ENCODE results near the gene SSRP1.

SSRP1 gene

DNA sequence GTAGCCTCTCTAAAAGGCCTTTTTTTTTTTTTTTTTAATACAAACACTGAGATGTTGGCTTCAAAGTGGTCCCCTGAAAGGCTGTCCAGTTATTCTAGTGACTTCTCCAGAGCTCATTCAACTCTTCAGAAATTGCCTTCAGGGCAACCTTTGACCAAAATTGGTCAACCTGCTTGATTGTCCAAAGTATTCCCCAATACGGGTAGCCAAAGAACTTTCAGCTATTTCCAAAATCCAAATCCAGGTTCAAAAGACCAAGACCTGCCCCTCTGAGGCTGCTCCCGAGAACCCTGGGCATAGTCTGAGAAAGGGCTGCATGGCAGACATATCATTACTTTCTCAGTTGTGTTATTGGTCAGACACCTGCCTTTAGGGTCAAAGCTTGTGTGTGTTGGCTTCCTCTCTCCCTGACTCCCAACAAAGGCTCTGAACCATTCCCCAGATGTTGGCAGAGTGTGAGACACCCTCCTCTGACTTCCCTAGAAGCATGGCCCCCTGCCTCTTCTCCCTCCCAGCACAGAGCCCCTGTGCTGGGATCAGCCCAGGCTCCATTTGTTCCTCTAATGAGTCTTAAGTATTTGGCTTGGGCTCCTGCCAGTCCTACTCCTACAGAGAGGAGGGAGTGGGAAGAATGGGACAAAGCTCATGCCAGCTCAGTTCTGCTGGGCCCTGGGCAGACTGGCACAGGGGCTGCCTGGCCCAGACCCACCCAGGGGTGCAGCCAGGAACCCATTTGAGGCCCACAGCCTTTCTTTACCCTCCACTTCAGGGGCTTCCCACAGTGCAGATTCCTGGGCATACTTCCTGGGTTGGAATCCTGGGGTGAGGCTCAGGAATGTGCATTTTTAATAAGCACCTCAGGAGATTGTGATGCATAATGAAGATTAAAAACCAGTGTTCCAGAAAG lies 41.2 kb downstream of the SSRP1 start:
- Histone ChIP-seq H3K9me3 (ENCODE audit: insufficient read depth, low read depth, low read length) (no peaks in the 10 kb centered on the region; the same call in 1 of the 2 replicates), H3F3A (ENCODE audit: low read depth) (no peaks in the 10 kb centered on the region), H3K4me2 (ENCODE audit: low read depth, low read length, poor library complexity, severe bottlenecking) (no peak overlapping the region), H3K9me2 (replicated peaks; ENCODE audit: low read depth, low read length) (no peaks in the 10 kb centered on the region), H3K4me3 (ENCODE audit: low read length, poor library complexity, severe bottlenecking) (no peak overlapping the region), H2AFZ (ENCODE audit: low read length) (no peak overlapping the region), H3K9ac (ENCODE audit: low read depth, low read length, poor library complexity, severe bottlenecking) (no peak overlapping the region), H3K36me3 (ENCODE audit: insufficient read depth, low read length) (peaks cover 4% of the 10 kb centered on the region; the same call in 1 of the 2 replicates), H3K4me1 (ENCODE audit: insufficient read depth, low read length, poor library complexity, severe bottlenecking) (no peaks in the 10 kb centered on the region), H3K79me2 (ENCODE audit: insufficient read depth, low read length) (no peaks in the 10 kb centered on the region), H3K27me3 (ENCODE audit: insufficient read depth, low read length, poor library complexity, severe bottlenecking) (no peaks in the 10 kb centered on the region), H4K20me1 (ENCODE audit: insufficient read depth, low read length, poor library complexity, severe bottlenecking) (no peaks in the 10 kb centered on the region)
- TF ChIP-seq EZH2phosphoT487 (IDR thresholded peaks at IDR 0.05; ENCODE audit: borderline replicate concordance): no peak
- TF ChIP-seq, protein P1, sequence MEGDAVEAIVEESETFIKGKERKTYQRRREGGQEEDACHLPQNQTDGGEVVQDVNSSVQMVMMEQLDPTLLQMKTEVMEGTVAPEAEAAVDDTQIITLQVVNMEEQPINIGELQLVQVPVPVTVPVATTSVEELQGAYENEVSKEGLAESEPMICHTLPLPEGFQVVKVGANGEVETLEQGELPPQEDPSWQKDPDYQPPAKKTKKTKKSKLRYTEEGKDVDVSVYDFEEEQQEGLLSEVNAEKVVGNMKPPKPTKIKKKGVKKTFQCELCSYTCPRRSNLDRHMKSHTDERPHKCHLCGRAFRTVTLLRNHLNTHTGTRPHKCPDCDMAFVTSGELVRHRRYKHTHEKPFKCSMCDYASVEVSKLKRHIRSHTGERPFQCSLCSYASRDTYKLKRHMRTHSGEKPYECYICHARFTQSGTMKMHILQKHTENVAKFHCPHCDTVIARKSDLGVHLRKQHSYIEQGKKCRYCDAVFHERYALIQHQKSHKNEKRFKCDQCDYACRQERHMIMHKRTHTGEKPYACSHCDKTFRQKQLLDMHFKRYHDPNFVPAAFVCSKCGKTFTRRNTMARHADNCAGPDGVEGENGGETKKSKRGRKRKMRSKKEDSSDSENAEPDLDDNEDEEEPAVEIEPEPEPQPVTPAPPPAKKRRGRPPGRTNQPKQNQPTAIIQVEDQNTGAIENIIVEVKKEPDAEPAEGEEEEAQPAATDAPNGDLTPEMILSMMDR (conservative IDR thresholded peaks at IDR 0.05; ENCODE audit: low read length): no peak

DNA sequence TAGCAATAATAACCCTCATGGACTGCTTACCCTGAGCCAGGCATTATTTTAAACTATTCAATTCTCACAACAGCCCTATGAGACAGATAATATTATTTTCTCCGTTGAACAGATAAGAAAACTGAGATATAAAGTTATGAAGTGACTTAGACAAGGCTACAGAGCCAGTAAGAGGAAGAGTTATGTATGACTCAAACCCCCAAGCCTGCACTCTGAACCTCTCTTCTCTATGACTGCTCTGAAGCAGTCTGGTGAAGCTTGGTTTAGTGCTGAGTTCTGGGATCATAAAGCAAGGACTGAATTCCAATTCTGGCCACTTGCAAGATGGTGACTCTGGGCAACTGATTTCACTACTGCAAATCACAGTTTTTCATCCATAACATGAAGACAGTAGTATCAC lies 45.4 kb downstream of the SSRP1 start:
- Histone ChIP-seq H3F3A (ENCODE audit: low read depth) (no peaks in the 10 kb centered on the region), H3K27me3 (ENCODE audit: insufficient read depth, low read length, poor library complexity, severe bottlenecking) (no peaks in the 10 kb centered on the region), H3K9ac (ENCODE audit: low read depth, low read length, poor library complexity, severe bottlenecking) (no peak overlapping the region), H4K20me1 (ENCODE audit: insufficient read depth, low read length, poor library complexity, severe bottlenecking) (no peaks in the 10 kb centered on the region), H3K36me3 (ENCODE audit: insufficient read depth, low read length) (no peaks in the 10 kb centered on the region), H3K9me2 (replicated peaks; ENCODE audit: low read depth, low read length) (no peaks in the 10 kb centered on the region), H3K9me3 (ENCODE audit: insufficient read depth, low read depth, low read length) (no peaks in the 10 kb centered on the region), H3K4me2 (ENCODE audit: low read depth, low read length, poor library complexity, severe bottlenecking) (no peak overlapping the region), H3K4me3 (ENCODE audit: low read length, poor library complexity, severe bottlenecking) (no peak overlapping the region), H3K4me1 (ENCODE audit: insufficient read depth, low read length, poor library complexity, severe bottlenecking) (no peaks in the 10 kb centered on the region), H2AFZ (ENCODE audit: low read length) (no peak overlapping the region), H3K79me2 (ENCODE audit: insufficient read depth, low read length) (no peaks in the 10 kb centered on the region)
- TF ChIP-seq, protein P1 (conservative IDR thresholded peaks at IDR 0.05; ENCODE audit: low read length): no peak

DNA sequence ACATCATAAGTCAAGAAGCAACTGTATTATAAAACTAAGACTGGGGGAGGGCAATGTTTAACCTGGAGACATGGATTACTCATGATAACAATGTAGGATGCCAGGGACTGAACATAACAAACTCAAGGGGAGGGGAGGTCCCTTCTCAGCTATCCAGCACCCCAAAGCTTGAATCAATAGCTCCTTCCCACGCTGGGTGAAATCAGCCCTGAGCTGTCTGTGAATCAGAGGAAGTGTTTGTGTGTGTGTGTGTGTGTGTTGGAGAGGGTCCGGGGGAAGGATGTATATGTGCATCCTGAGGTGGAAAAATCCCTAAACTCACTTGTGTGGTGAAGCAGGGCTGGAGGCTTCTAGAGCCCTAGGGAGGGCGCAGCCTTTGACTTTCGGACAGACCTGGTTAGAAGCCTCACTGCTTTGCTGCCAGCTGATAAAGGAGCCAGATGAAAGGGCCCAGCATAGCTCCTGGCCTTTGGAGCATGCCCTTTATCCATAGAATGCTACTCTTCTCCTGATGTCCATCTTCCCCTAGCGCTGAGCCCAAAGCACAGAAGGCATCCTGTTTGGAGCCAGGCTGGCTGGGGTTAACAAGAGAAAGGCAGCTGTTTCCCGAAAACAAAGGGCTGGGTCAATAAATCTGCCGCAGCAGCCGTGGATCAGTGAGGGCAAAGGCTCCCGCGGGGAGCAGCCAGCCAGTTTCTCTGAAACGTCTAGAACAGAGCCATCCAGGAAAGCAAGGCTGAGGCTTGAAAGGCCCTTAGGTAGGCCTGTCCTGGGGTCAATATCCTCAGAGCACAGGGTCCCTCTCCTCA lies 46.7 kb downstream of the SSRP1 start:
- Histone ChIP-seq H2AFZ (ENCODE audit: low read length) (no peak overlapping the region), H3K9me3 (ENCODE audit: insufficient read depth, low read depth, low read length) (no peaks in the 10 kb centered on the region), H3K27me3 (ENCODE audit: insufficient read depth, low read length, poor library complexity, severe bottlenecking) (no peaks in the 10 kb centered on the region), H3K79me2 (ENCODE audit: insufficient read depth, low read length) (no peaks in the 10 kb centered on the region), H3K4me1 (ENCODE audit: insufficient read depth, low read length, poor library complexity, severe bottlenecking) (no peaks in the 10 kb centered on the region), H3K4me2 (ENCODE audit: low read depth, low read length, poor library complexity, severe bottlenecking) (no peak overlapping the region), H3K9me2 (replicated peaks; ENCODE audit: low read depth, low read length) (no peaks in the 10 kb centered on the region), H3F3A (ENCODE audit: low read depth) (no peaks in the 10 kb centered on the region), H3K36me3 (ENCODE audit: insufficient read depth, low read length) (no peaks in the 10 kb centered on the region), H3K9ac (ENCODE audit: low read depth, low read length, poor library complexity, severe bottlenecking) (no peak overlapping the region), H4K20me1 (ENCODE audit: insufficient read depth, low read length, poor library complexity, severe bottlenecking) (no peaks in the 10 kb centered on the region), H3K4me3 (ENCODE audit: low read length, poor library complexity, severe bottlenecking) (no peak overlapping the region)
- TF ChIP-seq EZH2phosphoT487 (IDR thresholded peaks at IDR 0.05; ENCODE audit: borderline replicate concordance): no peak
- TF ChIP-seq, protein P1 (conservative IDR thresholded peaks at IDR 0.05; ENCODE audit: low read length): no peak

Data from Loucy (cell line).